Fibroblast of lung (primary cell): Measurements from ENCODE around the gene NMT1. TPM values are rescaled to one million over a fixed set of nuclear protein-coding genes. Genes with fewer than 3 reads are reported as not detected.
A peak's percentile ranks its signal among the peaks of the same experiment; 100 is the strongest.

Source experiments
- DNase-seq, 2 donors: peaks; one replicate each; pipeline versions ENCODE4 v3.0.0 to v3.0.0-alpha.2; 2010; ENCODE audit warnings: low read depth in 2 of 2
- H2AFZ ChIP-seq: 2 replicates; pipeline ENCODE4 v1.5.1; 2012; ENCODE audit warnings: low read length, control low read depth, inconsistent platforms
- H3K27ac ChIP-seq: 2 replicates; pipeline ENCODE4 v1.5.1; 2011; ENCODE audit warnings: low read length, control low read depth; ENCODE audit not compliant: insufficient read depth
- H3K27me3 ChIP-seq: 2 replicates; pipeline ENCODE4 v1.5.1; 2011; ENCODE audit warnings: mild to moderate bottlenecking, low read length; ENCODE audit not compliant: control insufficient read depth, insufficient read depth
- H3K36me3 ChIP-seq: 2 replicates; pipeline ENCODE4 v1.5.1; 2011; ENCODE audit warnings: low read length; ENCODE audit not compliant: control insufficient read depth, insufficient read depth
- H3K4me1 ChIP-seq: 2 replicates; pipeline ENCODE4 v1.5.1; 2011; ENCODE audit warnings: low read length; ENCODE audit not compliant: control insufficient read depth, insufficient read depth; ENCODE audit errors: extremely low read depth
- H3K4me2 ChIP-seq: 2 replicates; pipeline ENCODE4 v1.5.1; 2011; ENCODE audit warnings: low read length, control low read depth; ENCODE audit not compliant: insufficient read depth; ENCODE audit errors: extremely low read depth
- H3K4me3 ChIP-seq, 4 experiments: fragments of 200-600 bp in 1 of 4; sonication (generic) in 1 of 4; replicated peaks in 1 of 4; 2 replicates each; pipeline ENCODE4 v1.5.1; 2011 to 2016; ENCODE audit warnings: low read length in 4 of 4, low read depth in 3 of 4, mild to moderate bottlenecking in 3 of 4, control low read depth in 2 of 4, inconsistent platforms in 1 of 4, mixed read lengths in 1 of 4; ENCODE audit not compliant: insufficient read depth in 1 of 4; ENCODE audit errors: control extremely low read depth in 1 of 4
- H3K79me2 ChIP-seq: 2 replicates; pipeline ENCODE4 v1.5.1; 2012; ENCODE audit warnings: mild to moderate bottlenecking, low read length, inconsistent platforms; ENCODE audit not compliant: control insufficient read depth, insufficient read depth
- H3K9ac ChIP-seq: 2 replicates; pipeline ENCODE4 v1.5.1; 2011; ENCODE audit warnings: mild to moderate bottlenecking, low read length, control low read depth; ENCODE audit not compliant: insufficient read depth
- H3K9me3 ChIP-seq: 2 replicates; pipeline ENCODE4 v1.5.1; 2012; ENCODE audit warnings: low read depth, low read length; ENCODE audit not compliant: control insufficient read depth, insufficient read depth
- H4K20me1 ChIP-seq: 2 replicates; pipeline ENCODE4 v1.5.1; 2011; ENCODE audit warnings: low read length; ENCODE audit not compliant: control insufficient read depth, insufficient read depth; ENCODE audit errors: extremely low read depth
- CTCF ChIP-seq, 2 donors: IDR thresholded peaks in 1 of 2; conservative IDR thresholded peaks in 1 of 2; 1 replicate in 1 of 2; 2 replicates in 1 of 2; pipeline ENCODE4 v1.5.1; 2011 to 2012; ENCODE audit warnings: low read length in 2 of 2, control low read depth in 1 of 2, inconsistent platforms in 1 of 2, low read depth in 1 of 2, mild to moderate bottlenecking in 1 of 2
- EZH2 ChIP-seq: IDR thresholded peaks from 2 replicates; pipeline ENCODE4 v1.5.1; 2012; ENCODE audit warnings: low read length, control low read depth, mild to moderate bottlenecking; ENCODE audit errors: missing control alignments
- polyA plus RNA-seq, 2 donors: library from polyadenylated mRNA; depleted of rRNA in 1 of 2; stranded (reverse) in 1 of 2; unstranded in 1 of 2; fragments of >200 nt; gene quantifications; 2 replicates each; pipeline ENCODE4 v1.2.1, GENCODE V29; 2011 to 2012; ENCODE audit warnings: missing spikeins in 1 of 2
- total RNA-seq: library from RNA; depleted of rRNA; stranded (reverse); fragments of >200 nt; gene quantifications from 2 replicates; pipeline ENCODE4 v1.2.1, GENCODE V29; 2014

Gene NMT1
- total and polyA plus RNA-seq, 2 donors (not counting 1 experiment from before 2014, with no cell fraction given) = 46.2 to 124 TPM

GRCh38 chr17:45022288-45022648 is 38.8 kb upstream of the NMT1 start:
- Histone ChIP-seq H2AFZ (no peak overlapping the region), H3K27ac (no peak overlapping the region), H4K20me1 (no peaks in the 10 kb centered on the region), H3K4me1 (peaks cover 14% of the 10 kb centered on the region), H3K79me2 (no peaks in the 10 kb centered on the region), H3K4me2 (peak overlapping the region; percentile 37), H3K27me3 (no peaks in the 10 kb centered on the region), H3K4me3 (no peak overlapping the region), H3K9ac (no peak overlapping the region), H3K9me3 (no peaks in the 10 kb centered on the region), H3K36me3 (peaks cover 9% of the 10 kb centered on the region)
- DNase-seq = no peak
- TF ChIP-seq CTCF (conservative IDR thresholded peaks at IDR 0.05 in 1 of 2, IDR thresholded peaks at IDR 0.05 in 1 of 2; ENCODE audit: low read depth in 1 of 2, low read length in 2 of 2) = peak in 1 of 2 donors; percentile 8
- no peak for TF ChIP-seq EZH2

GRCh38 chr17:45022655-45023339 is 38.3 kb upstream of the NMT1 start:
- Histone ChIP-seq H3K4me2 (no peak overlapping the region), H4K20me1 (no peaks in the 10 kb centered on the region), H3K27ac (no peak overlapping the region), H3K36me3 (peaks cover 9% of the 10 kb centered on the region), H3K9ac (no peak overlapping the region), H3K9me3 (no peaks in the 10 kb centered on the region), H3K4me1 (peaks cover 14% of the 10 kb centered on the region), H3K79me2 (no peaks in the 10 kb centered on the region), H3K27me3 (no peaks in the 10 kb centered on the region), H3K4me3 (no peak overlapping the region), H2AFZ (no peak overlapping the region)
- DNase-seq = no peak
- TF ChIP-seq CTCF (conservative IDR thresholded peaks at IDR 0.05 in 1 of 2, IDR thresholded peaks at IDR 0.05 in 1 of 2; ENCODE audit: low read depth in 1 of 2, low read length in 2 of 2) = no peak
- TF ChIP-seq EZH2 = no peak

GRCh38 chr17:45029096-45029495 is 32.0 kb upstream of the NMT1 start:
- Histone ChIP-seq H3K4me1 (no peaks in the 10 kb centered on the region), H3K27ac (no peak overlapping the region), H3K9me3 (no peaks in the 10 kb centered on the region), H3K79me2 (no peaks in the 10 kb centered on the region), H3K4me3 (no peak overlapping the region), H3K4me2 (no peak overlapping the region), H3K9ac (no peak overlapping the region), H4K20me1 (no peaks in the 10 kb centered on the region), H3K27me3 (no peaks in the 10 kb centered on the region), H2AFZ (no peak overlapping the region), H3K36me3 (peaks cover 15% of the 10 kb centered on the region)
- DNase-seq = no peak
- TF ChIP-seq EZH2 = no peak
- no peak for TF ChIP-seq CTCF (conservative IDR thresholded peaks at IDR 0.05 in 1 of 2, IDR thresholded peaks at IDR 0.05 in 1 of 2; ENCODE audit: low read depth in 1 of 2, low read length in 2 of 2)
